Mesenchymal stem cell (in vitro differentiated cells and primary cell): Measurements from ENCODE around the gene TRIM69.
"Not testable (repeated sequence)": the region's sequence is repeated elsewhere in the genome, so short reads cannot be mapped to it uniquely, and the experiment has no call there.

ENCODE experiments used
- DNase-seq: peaks from one replicate; pipeline ENCODE4 v3.0.0-alpha.2; 2013
- H2AFZ ChIP-seq: one replicate; pipeline ENCODE4 v1.6.1; 2013; ENCODE audit warnings: low read depth, mild to moderate bottlenecking, control low read depth, inconsistent platforms, low read length, moderate library complexity
- H2AK5ac ChIP-seq: 2 replicates; pipeline ENCODE4 v1.6.1; 2013; ENCODE audit warnings: low read length, moderate library complexity, mild to moderate bottlenecking, inconsistent platforms; ENCODE audit not compliant: severe bottlenecking
- H2BK120ac ChIP-seq: one replicate; pipeline ENCODE4 v1.6.1; 2013; ENCODE audit warnings: low read depth, mild to moderate bottlenecking, inconsistent platforms, low read length, moderate library complexity
- H2BK12ac ChIP-seq, 2 experiments: one replicate each; pipeline ENCODE4 v1.6.1; 2013; ENCODE audit warnings: inconsistent platforms in 2 of 2, low read length in 2 of 2, mild to moderate bottlenecking in 2 of 2, moderate library complexity in 2 of 2, control low read depth in 1 of 2
- H2BK15ac ChIP-seq: one replicate; pipeline ENCODE4 v1.6.1; 2013; ENCODE audit warnings: mild to moderate bottlenecking, low read depth, inconsistent platforms; ENCODE audit not compliant: poor library complexity, severe bottlenecking
- H2BK5ac ChIP-seq: 2 replicates; pipeline ENCODE4 v1.6.1; 2013; ENCODE audit warnings: low read depth, mild to moderate bottlenecking, low read length, control low read depth, inconsistent platforms; ENCODE audit not compliant: poor library complexity, severe bottlenecking
- H3K14ac ChIP-seq, 2 experiments: one replicate each; pipeline ENCODE4 v1.6.1; 2013; ENCODE audit warnings: inconsistent platforms in 2 of 2, low read length in 2 of 2, control low read depth in 1 of 2, mild to moderate bottlenecking in 1 of 2, moderate library complexity in 1 of 2
- H3K18ac ChIP-seq, 2 experiments: one replicate each; pipeline ENCODE4 v1.6.1; 2013; ENCODE audit warnings: inconsistent platforms in 2 of 2, low read length in 2 of 2, control low read depth in 1 of 2, low read depth in 1 of 2, mild to moderate bottlenecking in 1 of 2
- H3K23ac ChIP-seq, 2 experiments: one replicate each; pipeline ENCODE4 v1.6.1; 2013; ENCODE audit warnings: inconsistent platforms in 2 of 2, low read length in 2 of 2, mild to moderate bottlenecking in 2 of 2, moderate library complexity in 2 of 2, control low read depth in 1 of 2
- H3K27ac ChIP-seq: 2 replicates; pipeline ENCODE4 v1.5.1; 2013; ENCODE audit warnings: mild to moderate bottlenecking, moderate library complexity, low read length, control low read depth, inconsistent platforms; ENCODE audit not compliant: poor library complexity, severe bottlenecking
- H3K27me3 ChIP-seq, 2 experiments: 2 replicates each; pipeline versions ENCODE4 v1.6.1 to v1.7.0; 2013; ENCODE audit warnings: low read length in 2 of 2, mild to moderate bottlenecking in 2 of 2, moderate library complexity in 2 of 2, control low read depth in 1 of 2, inconsistent platforms in 1 of 2; ENCODE audit not compliant: control insufficient read depth in 1 of 2, insufficient read depth in 1 of 2
- H3K36me3 ChIP-seq, 2 experiments: 2 replicates each; pipeline versions ENCODE4 v1.6.1 to v1.7.0; 2013; ENCODE audit warnings: low read length in 2 of 2, control low read depth in 1 of 2, inconsistent platforms in 1 of 2, low read depth in 1 of 2, mild to moderate bottlenecking in 1 of 2; ENCODE audit not compliant: insufficient read depth in 2 of 2, control insufficient read depth in 1 of 2
- H3K4ac ChIP-seq, 2 experiments: one replicate each; pipeline ENCODE4 v1.6.1; 2013; ENCODE audit warnings: inconsistent platforms in 2 of 2, low read length in 2 of 2, mild to moderate bottlenecking in 2 of 2, moderate library complexity in 2 of 2, control low read depth in 1 of 2, low read depth in 1 of 2
- H3K4me1 ChIP-seq: 2 replicates; pipeline ENCODE4 v1.6.1; 2013; ENCODE audit warnings: low read depth, low read length, control low read depth; ENCODE audit not compliant: control insufficient read depth, insufficient read depth
- H3K4me2 ChIP-seq: 2 replicates; pipeline ENCODE4 v1.6.1; 2013; ENCODE audit warnings: low read length, mild to moderate bottlenecking, inconsistent platforms; ENCODE audit not compliant: poor library complexity, severe bottlenecking
- H3K4me3 ChIP-seq, 2 experiments: 2 replicates each; pipeline versions ENCODE4 v1.5.1 to v1.7.0; 2013; ENCODE audit warnings: low read length in 2 of 2, mild to moderate bottlenecking in 2 of 2, control low read depth in 1 of 2, low read depth in 1 of 2; ENCODE audit not compliant: insufficient read depth in 1 of 2
- H3K79me1 ChIP-seq: replicated peaks from 2 replicates; pipeline ENCODE4 v1.6.1; 2013; ENCODE audit warnings: mild to moderate bottlenecking, control low read depth, low read length, inconsistent platforms; ENCODE audit not compliant: poor library complexity, severe bottlenecking
- H3K9ac ChIP-seq: 2 replicates; pipeline ENCODE4 v1.7.0; 2013; ENCODE audit warnings: mild to moderate bottlenecking, low read length, moderate library complexity
- H3K9me3 ChIP-seq: 2 replicates; pipeline ENCODE4 v1.7.0; 2013; ENCODE audit warnings: mild to moderate bottlenecking, low read length; ENCODE audit not compliant: control insufficient read depth
- H4K8ac ChIP-seq: one replicate; pipeline ENCODE4 v1.6.1; 2013; ENCODE audit warnings: inconsistent platforms, mild to moderate bottlenecking, low read length, moderate library complexity
- H4K91ac ChIP-seq: one replicate; pipeline ENCODE4 v1.6.1; 2013; ENCODE audit warnings: mild to moderate bottlenecking, low read length, inconsistent platforms
- WGBS: methylation state at CpG from one replicate; pipeline ENCODE4 v1.1.7; 2013; ENCODE audit warnings: mixed read lengths; 5-methylcytosine and 5-hydroxymethylcytosine counted together

The TRIM69 gene

GRCh38 chr15:44719293-44719999, 16.9 kb upstream of the TRIM69 start:
- Histone ChIP-seq H3K4me2 (no peak overlapping the region), H3K36me3 (peaks cover 7 to 53% of the 10 kb centered on the region in 2 experiments), H2BK12ac (no peak overlapping the region), H4K91ac (no peak overlapping the region), H4K8ac (no peak overlapping the region), H3K4ac (no peak overlapping the region), H2AFZ (no peak overlapping the region), H3K23ac (no peak overlapping the region), H2BK5ac (no peak overlapping the region), H3K4me3 (no peak overlapping the region), H3K79me1 (peaks cover 9% of the 10 kb centered on the region), H2BK15ac (no peak overlapping the region), H3K27me3 (no peaks in the 10 kb centered on the region), H2AK5ac (no peak overlapping the region), H3K9me3 (no peaks in the 10 kb centered on the region), H3K9ac (no peak overlapping the region), H3K14ac (no peak overlapping the region), H3K27ac (no peak overlapping the region), H3K18ac (no peak overlapping the region), H2BK120ac (no peak overlapping the region), H3K4me1 (no peaks in the 10 kb centered on the region)
- peak; percentile 67 for DNase-seq
- WGBS: 96% methylated on average over 3 of the region's 4 CpGs

- H3K27me3 ChIP-seq, H3K4me2 ChIP-seq, H2AK5ac ChIP-seq, H3K14ac ChIP-seq, H3K4me1 ChIP-seq, DNase-seq, H3K79me1 ChIP-seq, H3K27ac ChIP-seq, H3K23ac ChIP-seq, H3K4me3 ChIP-seq, H2AFZ ChIP-seq, H4K91ac ChIP-seq, H2BK15ac ChIP-seq, H3K9me3 ChIP-seq, H2BK5ac ChIP-seq, H2BK12ac ChIP-seq, H3K18ac ChIP-seq, H2BK120ac ChIP-seq, H3K9ac ChIP-seq, H3K4ac ChIP-seq, H4K8ac ChIP-seq: not testable (repeated sequence)
- H3K36me3 ChIP-seq: peaks cover 7 to 47% of the 10 kb centered on the region in 2 experiments
- WGBS: 92% methylated on average over 7 of the region's 8 CpGs
Measured at GRCh38 chr15:44720000-44720435, 16.3 kb upstream of the TRIM69 start.

GRCh38 chr15:44720460-44721176, 15.7 kb upstream of the TRIM69 start:
- Histone ChIP-seq H3K4ac (no peak overlapping the region), H2BK12ac (no peak overlapping the region), H2BK120ac (no peak overlapping the region), H4K91ac (no peak overlapping the region), H3K9me3 (no peaks in the 10 kb centered on the region), H3K14ac (no peak overlapping the region), H3K36me3 (peaks cover 7 to 41% of the 10 kb centered on the region in 2 experiments), H2BK5ac (no peak overlapping the region), H3K18ac (no peak overlapping the region), H3K4me1 (no peaks in the 10 kb centered on the region), H3K9ac (no peak overlapping the region), H3K27ac (no peak overlapping the region), H3K4me2 (no peak overlapping the region), H4K8ac (no peak overlapping the region), H2AFZ (no peak overlapping the region), H3K27me3 (no peaks in the 10 kb centered on the region), H2BK15ac (no peak overlapping the region), H2AK5ac (no peak overlapping the region), H3K79me1 (peaks cover 4% of the 10 kb centered on the region), H3K23ac (no peak overlapping the region), H3K4me3 (no peak overlapping the region)
- no peak for DNase-seq
- 96% methylated on average over 2 of the region's 4 CpGs for WGBS

- H3K36me3 ChIP-seq: peaks cover 0 to 27% of the 10 kb centered on the region in 2 experiments
- H3K23ac ChIP-seq: no peak overlapping the region
- H3K4ac ChIP-seq: no peak overlapping the region
- H4K8ac ChIP-seq: no peak overlapping the region
- peaks cover 5% of the 10 kb centered on the region for H3K4me1 ChIP-seq
- no peak overlapping the region for H3K18ac ChIP-seq
- no peak overlapping the region for H2BK120ac ChIP-seq
- no peak for DNase-seq
- H3K79me1 ChIP-seq: no peaks in the 10 kb centered on the region
- no peak overlapping the region for H2BK15ac ChIP-seq
- H3K14ac ChIP-seq: no peak overlapping the region
- no peak overlapping the region for H3K4me3 ChIP-seq
- no peak overlapping the region for H2AK5ac ChIP-seq
- no peak overlapping the region for H2BK5ac ChIP-seq
- no peak overlapping the region for H2BK12ac ChIP-seq
- H4K91ac ChIP-seq: no peak overlapping the region
- H3K27ac ChIP-seq: no peak overlapping the region
- H3K9ac ChIP-seq: no peak overlapping the region
- H3K4me2 ChIP-seq: no peak overlapping the region
- no peaks in the 10 kb centered on the region for H3K9me3 ChIP-seq
- WGBS: 88% methylated on average over 2 of the region's 2 CpGs
- H2AFZ ChIP-seq: no peak overlapping the region
- no peaks in the 10 kb centered on the region for H3K27me3 ChIP-seq
Measured at GRCh38 chr15:44722011-44722410, 14.3 kb upstream of the TRIM69 start.
